CD14-positive monocyte (primary cell): ENCODE data around the gene BCAR3. TPM values are rescaled to one million over a fixed set of nuclear protein-coding genes. Genes with fewer than 3 reads are reported as not detected.

ENCODE experiments used
- DNase-seq, 3 donors: peaks; one replicate each; pipeline ENCODE4 v3.0.0-alpha.2; 2011 to 2022
- H2AFZ ChIP-seq: 2 replicates; pipeline ENCODE4 v1.6.0; 2012; ENCODE audit warnings: mild to moderate bottlenecking, low read depth, low read length, inconsistent platforms; ENCODE audit not compliant: insufficient read depth, poor library complexity, severe bottlenecking
- H3K27ac ChIP-seq, 2 donors: 1 replicate in 1 of 2; 2 replicates in 1 of 2; pipeline ENCODE4 v1.5.1; 2012 to 2013; ENCODE audit warnings: low read length in 2 of 2, control low read depth in 1 of 2, inconsistent platforms in 1 of 2, low read depth in 1 of 2, mild to moderate bottlenecking in 1 of 2
- H3K27me3 ChIP-seq, 2 donors: one replicate each; pipeline versions ENCODE4 v1.6.0 to v1.6.1; 2011 to 2013; ENCODE audit warnings: low read length in 2 of 2; ENCODE audit not compliant: control insufficient read depth in 2 of 2, insufficient read depth in 2 of 2
- H3K36me3 ChIP-seq, 2 donors: replicated peaks in 1 of 2; 1 replicate in 1 of 2; 2 replicates in 1 of 2; pipeline versions ENCODE4 v1.5.1 to v1.6.1; 2012 to 2013; ENCODE audit warnings: low read length in 2 of 2, control low read depth in 1 of 2, inconsistent platforms in 1 of 2, mild to moderate bottlenecking in 1 of 2; ENCODE audit not compliant: insufficient read depth in 2 of 2, control insufficient read depth in 1 of 2
- H3K4me1 ChIP-seq, 2 donors: 1 replicate in 1 of 2; 2 replicates in 1 of 2; pipeline versions ENCODE4 v1.5.1 to v1.6.1; 2012 to 2013; ENCODE audit warnings: low read length in 2 of 2, control low read depth in 1 of 2, inconsistent platforms in 1 of 2, mild to moderate bottlenecking in 1 of 2, moderate library complexity in 1 of 2; ENCODE audit not compliant: insufficient read depth in 2 of 2, control insufficient read depth in 1 of 2
- H3K4me2 ChIP-seq: replicated peaks from 2 replicates; pipeline ENCODE3; 2012; ENCODE audit warnings: low read length, moderate library complexity, mild to moderate bottlenecking; ENCODE audit not compliant: poor library complexity, severe bottlenecking; ENCODE audit errors: extremely low read depth
- H3K4me3 ChIP-seq, 3 experiments: fragments of 200-600 bp in 1 of 3; sonication (generic) in 1 of 3; replicated peaks in 1 of 3; 1 replicate in 2 of 3; 2 replicates in 1 of 3; pipeline ENCODE4 v1.5.1; 2011 to 2013; ENCODE audit warnings: low read length in 3 of 3, mild to moderate bottlenecking in 3 of 3, control low read depth in 2 of 3, low read depth in 2 of 3, inconsistent platforms in 1 of 3, moderate library complexity in 1 of 3
- H3K79me2 ChIP-seq: 2 replicates; pipeline ENCODE4 v1.6.0; 2012; ENCODE audit warnings: mild to moderate bottlenecking, control low read depth, inconsistent platforms, low read length, moderate library complexity; ENCODE audit not compliant: insufficient read depth
- H3K9ac ChIP-seq: 2 replicates; pipeline ENCODE4 v1.6.0; 2017; ENCODE audit warnings: low read length, mild to moderate bottlenecking; ENCODE audit not compliant: insufficient read depth, poor library complexity, severe bottlenecking
- H3K9me3 ChIP-seq, 2 donors: replicated peaks in 1 of 2; 1 replicate in 1 of 2; 2 replicates in 1 of 2; pipeline versions ENCODE4 v1.5.1 to v1.6.1; 2012 to 2013; ENCODE audit warnings: low read length in 2 of 2, control low read depth in 1 of 2; ENCODE audit not compliant: control insufficient read depth in 1 of 2, insufficient read depth in 1 of 2
- H4K20me1 ChIP-seq: 2 replicates; pipeline ENCODE4 v1.6.0; 2012; ENCODE audit warnings: mild to moderate bottlenecking, low read length, control low read depth, moderate library complexity; ENCODE audit not compliant: insufficient read depth
- H3K27ac Mint-ChIP-seq, 7 donors: one replicate each; pipeline ENCODE4 v1.8.0; 2020; ENCODE audit warnings: mild to moderate bottlenecking in 7 of 7, mixed read lengths in 7 of 7, moderate library complexity in 6 of 7, inconsistent platforms in 2 of 7
- H3K27me3 Mint-ChIP-seq, 3 donors: one replicate each; pipeline ENCODE4 v1.8.0; 2021 to 2022; ENCODE audit warnings: low read depth in 3 of 3, mild to moderate bottlenecking in 3 of 3, mixed read lengths in 3 of 3, moderate library complexity in 3 of 3, inconsistent platforms in 1 of 3
- H3K36me3 Mint-ChIP-seq, 2 donors: one replicate each; pipeline ENCODE4 v1.8.0; 2020; ENCODE audit warnings: mixed read lengths in 2 of 2, inconsistent platforms in 1 of 2, mild to moderate bottlenecking in 1 of 2
- H3K4me1 Mint-ChIP-seq: one replicate; pipeline ENCODE4 v1.8.0; 2020; ENCODE audit warnings: mild to moderate bottlenecking, mixed read lengths
- H3K4me3 Mint-ChIP-seq, 2 donors: one replicate each; pipeline ENCODE4 v1.8.0; 2020; ENCODE audit warnings: mild to moderate bottlenecking in 2 of 2, mixed read lengths in 2 of 2, moderate library complexity in 1 of 2
- H3K9me3 Mint-ChIP-seq, 7 donors: one replicate each; pipeline ENCODE4 v1.8.0; 2020 to 2022; ENCODE audit warnings: mixed read lengths in 7 of 7, mild to moderate bottlenecking in 6 of 7, moderate library complexity in 6 of 7, inconsistent platforms in 2 of 7
- CTCF ChIP-seq: fragments of 200-600 bp; IDR thresholded peaks from one replicate; pipeline ENCODE4 v1.8.0; 2022; ENCODE audit warnings: antibody characterized with exemption, mild to moderate bottlenecking
- WGBS: methylation state at CpG from one replicate; pipeline ENCODE4 v1.1.5; 2013; ENCODE audit warnings: missing lambda C conversion rate; ENCODE audit not compliant: insufficient coverage; 5-methylcytosine and 5-hydroxymethylcytosine counted together
- intact Hi-C, 2 donors: fragments of 100-400 bp; cut with micrococcal nuclease; formaldehyde crosslinking; loops; one replicate each; pipeline versions ENCODE4 v1.15.0 to v1.15.1; 2023
- polyA minus RNA-seq: library from RNA; depleted of rRNA, polyadenylated mRNA; stranded (reverse); fragments of >200 nt; gene quantifications from 2 replicates; pipeline ENCODE4 v1.2.3, GENCODE V29; 2012
- polyA plus RNA-seq, 3 donors: library from polyadenylated mRNA; depleted of rRNA in 1 of 3; unstranded in 2 of 3; stranded (reverse) in 1 of 3; fragments of 300-500 nt in 2 of 3; fragments of >200 nt in 1 of 3; fragmentation: Illumina TruSeq in 2 of 3; gene quantifications; 1 replicate in 2 of 3; 2 replicates in 1 of 3; pipeline ENCODE4 v1.2.3, GENCODE V29; 2012 to 2021
- total RNA-seq, 12 experiments: library from RNA in 1 of 12; stranded (reverse) in 1 of 12; fragments of 120-200 nt in 1 of 12; gene quantifications; one replicate each; pipeline ENCODE4 v1.2.4 and lab custom pipeline; 2013 to 2026; ENCODE audit warnings: mixed read lengths in 6 of 12, inconsistent platforms in 1 of 12

Gene BCAR3
- 0.50 TPM for total RNA-seq (2013)
- polyA plus RNA-seq (under 1 TPM in 2 of 3 donors, not detected in 1; 0.05 to 0.41 TPM), polyA minus RNA-seq (0.16 and 0.42 TPM in 2 replicates), total RNA-seq (lab: John Stamatoyannopoulos, UW) (5.6 to 60.2 (median 10.1) reads per million in 11 experiments)

- TF ChIP-seq CTCF = peak; percentile 2
- Histone ChIP-seq H3K27me3 (peaks cover 9 to 37% of the 10 kb centered on the region in 2 donors), H3K27ac (no peak within 1 kb of the TSS), H3K4me3 (peak within 1 kb of the TSS; percentile 44 to 76 (median 57)), H2AFZ (peak within 1 kb of the TSS; percentile 81), H3K79me2 (no peaks in the 10 kb centered on the region), H3K4me2 (peak within 1 kb of the TSS; percentile 87), H3K9ac (peak within 1 kb of the TSS; percentile 42), H3K36me3 (no peaks in the 10 kb centered on the region), H3K4me1 (peaks cover 17 to 18% of the 10 kb centered on the region in 2 donors), H4K20me1 (no peaks in the 10 kb centered on the region), H3K9me3 (no peaks in the 10 kb centered on the region)
- H3K27ac Mint-ChIP-seq = peak within 1 kb of the TSS in 1 of 7 donors; percentile 78
- WGBS = under 1% methylated on average over 105 of the region's 105 CpGs
- peaks cover 3 to 12% of the 10 kb centered on the region in 2 donors for H3K36me3 Mint-ChIP-seq
- peak in 1 of 3 donors; percentile 38 for DNase-seq
- H3K4me3 Mint-ChIP-seq = peak within 1 kb of the TSS; percentile 90 to 98
- peaks cover 15% of the 10 kb centered on the region for H3K4me1 Mint-ChIP-seq
- H3K27me3 Mint-ChIP-seq = peaks cover 33 to 49% (median 41%) of the 10 kb centered on the region in 3 donors
- peaks cover 0 to 4% (median 0%) of the 10 kb centered on the region in 7 donors for H3K9me3 Mint-ChIP-seq
- intact Hi-C loops = no loop called here
Measured at GRCh38 chr1:93681101-93681988, at the start of gene BCAR3. Gene BCAR3, minus strand, starts transcription at chr1:93681837. Its CDS starts 6,907 bp downstream, at chr1:93674930.

DNA sequence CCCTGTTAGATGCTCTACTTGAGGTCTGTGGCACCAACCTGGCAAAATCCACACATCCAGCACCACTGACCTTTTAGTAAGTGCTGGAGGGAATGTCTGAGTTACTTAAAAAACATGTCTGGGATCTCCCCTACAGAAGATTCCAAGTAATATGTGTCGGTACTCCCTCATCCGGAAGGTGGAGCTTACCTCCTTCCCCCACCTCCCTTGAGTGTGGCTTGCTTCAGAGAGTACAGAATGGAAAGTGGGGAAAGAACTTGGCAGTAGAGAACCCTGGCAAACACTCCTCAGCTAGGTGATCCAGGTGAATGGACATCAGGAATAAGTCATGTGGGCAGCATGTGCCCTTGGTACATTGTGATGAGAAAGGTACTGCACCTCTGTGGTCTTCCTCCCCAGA, 49.0 kb upstream of the BCAR3 start:
- no peaks in the 10 kb centered on the region for H3K36me3 Mint-ChIP-seq
- Histone ChIP-seq H4K20me1 (no peaks in the 10 kb centered on the region), H3K27ac (no peak overlapping the region), H3K4me2 (no peak overlapping the region), H2AFZ (no peak overlapping the region), H3K4me3 (no peak overlapping the region), H3K9me3 (no peaks in the 10 kb centered on the region), H3K9ac (no peak overlapping the region), H3K36me3 (no peaks in the 10 kb centered on the region), H3K79me2 (no peaks in the 10 kb centered on the region), H3K4me1 (peaks cover 0 to 6% of the 10 kb centered on the region in 2 donors), H3K27me3 (no peaks in the 10 kb centered on the region)
- H3K27me3 Mint-ChIP-seq = peaks cover 2 to 6% (median 2%) of the 10 kb centered on the region in 3 donors
- no peak overlapping the region for H3K4me3 Mint-ChIP-seq
- no peak for TF ChIP-seq CTCF
- no CpG with 5 or more reads among the region's 2 CpGs for WGBS
- intact Hi-C loops = no loop called here
- peaks cover 4% of the 10 kb centered on the region for H3K4me1 Mint-ChIP-seq
- H3K27ac Mint-ChIP-seq = no peak overlapping the region
- no peak for DNase-seq
- peaks cover 0 to 2% (median 0%) of the 10 kb centered on the region in 7 donors for H3K9me3 Mint-ChIP-seq
